Transverse colon (tissue), 4 donors: Measurements from ENCODE around the gene ZMYM5.

Source experiments
- CTCF ChIP-seq, 5 experiments: fragments of 200-600 bp in 3 of 5; fragments of 450-650 bp in 2 of 5; sonication (generic) in 3 of 5; IDR thresholded peaks; 1 replicate in 2 of 5; 2 replicates in 3 of 5; pipeline ENCODE4 v1.5.1; 2016 to 2017; ENCODE audit warnings: antibody characterized with exemption in 5 of 5, inconsistent platforms in 3 of 5, mild to moderate bottlenecking in 2 of 5, moderate library complexity in 1 of 5
- EP300 ChIP-seq: sonication (generic); formaldehyde crosslinking; IDR thresholded peaks from one replicate; pipeline ENCODE4 v1.6.1; 2017; ENCODE audit warnings: antibody characterized with exemption, low read depth
- POLR2A ChIP-seq: fragments of 450-650 bp; IDR thresholded peaks from one replicate; pipeline ENCODE4 v1.6.1; 2016; ENCODE audit warnings: antibody characterized with exemption, mild to moderate bottlenecking, moderate library complexity
- POLR2AphosphoS5 ChIP-seq, 3 donors: sonication (generic); formaldehyde crosslinking; IDR thresholded peaks; one replicate each; pipeline ENCODE4 v1.6.1; 2016; ENCODE audit warnings: antibody characterized with exemption in 3 of 3

GRCh38 chr13:19794631-19795030, 68.8 kb downstream of the ZMYM5 start:
- TF ChIP-seq CTCF (IDR thresholded peaks at IDR 0.05) = no peak
- TF ChIP-seq POLR2A = no peak
- TF ChIP-seq POLR2AphosphoS5 (IDR thresholded peaks at IDR 0.05) = no peak
- no peak for TF ChIP-seq EP300
